RWPE1 (cell line): ENCODE results near the gene AACS.

Source experiments
- CTCF ChIA-PET: fragments of 350-600 bp; sonication (Branson Sonifier 250); formaldehyde crosslinking; extraction: SDS; loops from one replicate; lab custom pipeline; 2021; lab: Yijun Ruan, JAX
- POLR2A ChIA-PET: fragments of 400-600 bp; formaldehyde crosslinking; extraction: SDS; loops from one replicate; lab custom pipeline; 2020; ENCODE audit warnings: antibody characterized with exemption; ENCODE audit not compliant: low non-redundant PET; lab: Yijun Ruan, JAX
- DNase-seq: peaks from one replicate; pipeline ENCODE4 v3.0.0; 2012; ENCODE audit warnings: low spot score
- H3K27ac ChIP-seq: fragments of 450-650 bp; 2 replicates; pipeline ENCODE4 v1.5.1; 2017
- CTCF ChIP-seq: fragments of 450-650 bp; conservative IDR thresholded peaks from 2 replicates; pipeline ENCODE4 v1.5.1; 2017; ENCODE audit warnings: low read depth, mild to moderate bottlenecking

Gene AACS

GRCh38 chr12:125160281-125160955, 95.2 kb downstream of the AACS start:
- no peak for TF ChIP-seq CTCF
- ChIA-PET CTCF (interaction anchor here (0.6 kb wide), 1 partner anchor 15 kb away, joined by 6 read pairs; no protein-coding TSS in a partner anchor), POLR2A (interaction anchor here (0.6 kb wide), 1 partner anchor 13 kb away, joined by 4 read pairs; no protein-coding TSS in a partner anchor)
- DNase-seq, result no peak
- no peak overlapping the region for H3K27ac ChIP-seq

DNA sequence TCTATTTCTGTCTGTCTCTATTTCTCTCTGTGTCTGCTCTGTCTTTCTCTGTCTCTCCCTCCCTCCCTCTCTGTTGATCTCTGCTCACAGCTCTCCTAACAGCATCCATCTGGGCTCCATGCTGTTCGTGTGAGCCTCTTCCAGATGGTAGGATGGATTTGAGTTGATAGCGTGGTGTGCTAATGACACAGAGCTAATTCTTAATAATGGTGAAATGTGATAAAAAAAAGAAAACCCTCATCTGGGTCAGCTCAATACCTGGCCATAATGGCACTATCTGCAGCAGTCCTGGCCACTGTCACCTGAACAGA, 96.4 kb downstream of the AACS start:
- POLR2A ChIA-PET, result interaction anchor here (0.6 kb wide), 1 partner anchor 166 kb away, joined by 4 read pairs; no protein-coding TSS in a partner anchor
- no peak for TF ChIP-seq CTCF
- CTCF ChIA-PET, result interaction anchor here (1.0 kb wide), 1 partner anchor 22 kb away, joined by 5 read pairs; no protein-coding TSS in a partner anchor
- no peak for DNase-seq
- no peak overlapping the region for H3K27ac ChIP-seq

- no peak overlapping the region for H3K27ac ChIP-seq
- no peak for DNase-seq
- TF ChIP-seq CTCF, result no peak
- ChIA-PET POLR2A (interaction anchor here (0.6 kb wide), 1 partner anchor 165 kb away, joined by 4 read pairs; no protein-coding TSS in a partner anchor), CTCF (no interaction called here)
Measured at GRCh38 chr12:125162489-125163028, 97.3 kb downstream of the AACS start.

DNA sequence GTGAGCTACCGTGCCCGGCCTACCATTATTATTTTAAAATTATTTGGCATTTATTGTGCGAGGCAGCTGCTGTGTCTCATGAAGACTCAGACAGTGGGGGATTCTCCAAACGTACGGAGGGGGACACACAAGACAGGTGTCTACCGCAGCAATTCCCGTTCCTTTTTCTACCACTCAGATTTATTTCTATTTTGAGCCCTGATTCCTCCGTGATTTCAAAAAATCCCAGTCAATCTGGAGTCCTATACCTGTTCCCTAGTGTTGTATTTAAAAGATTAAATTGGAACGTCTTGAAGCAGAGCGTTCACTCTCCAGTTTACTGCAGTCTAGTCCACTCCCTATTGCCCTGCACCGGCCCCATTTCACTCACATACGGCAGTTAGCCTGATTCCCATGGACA, 97.9 kb downstream of the AACS start:
- H3K27ac ChIP-seq, result no peak overlapping the region
- no peak for DNase-seq
- ChIA-PET CTCF (interaction anchor here (0.5 to 0.6 kb wide), 2 partner anchors 9 to 479 kb away, joined by 3 read pairs; no protein-coding TSS in a partner anchor), POLR2A (no interaction called here)
- TF ChIP-seq CTCF, result no peak

GRCh38 chr12:125164541-125164940, 99.3 kb downstream of the AACS start:
- CTCF ChIA-PET, result interaction anchor here (0.5 to 0.6 kb wide), 2 partner anchors 19 to 1964 kb away, joined by 4 to 5 read pairs; no protein-coding TSS in a partner anchor
- no peak for DNase-seq
- POLR2A ChIA-PET, result no interaction called here
- H3K27ac ChIP-seq, result no peak overlapping the region
- no peak for TF ChIP-seq CTCF

GRCh38 chr12:125166041-125166440, 100.8 kb downstream of the AACS start:
- ChIA-PET CTCF (no interaction called here), POLR2A (no interaction called here)
- no peak for TF ChIP-seq CTCF
- DNase-seq, result no peak
- H3K27ac ChIP-seq, result no peak overlapping the region
